ENCODE measurements around the gene CSMD2. TPM values are rescaled to one million over a fixed set of nuclear protein-coding genes. Genes with fewer than 3 reads are reported as not detected.
"Not testable (repeated sequence)": the region's sequence is repeated elsewhere in the genome, so short reads cannot be mapped to it uniquely, and the experiment has no call there.

Gene CSMD2
- polyA plus RNA-seq, 1 donor from 2014 or later, result not detected

DNA sequence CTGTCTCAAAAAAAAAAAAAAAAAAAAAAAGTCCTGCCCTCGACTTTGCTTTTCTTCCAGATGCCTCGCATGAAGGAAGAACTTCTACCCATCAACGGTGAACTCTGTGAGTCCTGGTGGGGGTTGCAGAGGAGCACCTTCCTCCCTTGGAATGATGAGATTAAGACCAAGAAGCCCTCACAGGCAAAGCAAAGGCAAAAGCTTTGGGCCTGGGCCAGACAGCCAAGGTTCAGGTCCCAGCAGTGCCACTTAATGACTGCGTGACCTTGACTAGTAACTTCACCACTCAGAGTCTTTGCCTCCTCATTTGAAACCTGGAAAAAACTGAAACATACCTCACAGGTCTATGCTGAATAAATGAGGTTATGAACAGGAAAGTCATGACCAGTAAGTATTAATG lies 637.1 kb downstream of the CSMD2 start:
- no peaks in the 10 kb centered on the region for H3K4me1 Mint-ChIP-seq
- H3K27ac Mint-ChIP-seq, result no peak overlapping the region
- peaks cover 3% of the 10 kb centered on the region for H3K27me3 Mint-ChIP-seq
- peaks cover 0 to 5% (median 2%) of the 10 kb centered on the region in 3 donors for H3K9me3 Mint-ChIP-seq
- H3K36me3 Mint-ChIP-seq, result no peaks in the 10 kb centered on the region
- no peak overlapping the region for H3K4me3 Mint-ChIP-seq

DNA sequence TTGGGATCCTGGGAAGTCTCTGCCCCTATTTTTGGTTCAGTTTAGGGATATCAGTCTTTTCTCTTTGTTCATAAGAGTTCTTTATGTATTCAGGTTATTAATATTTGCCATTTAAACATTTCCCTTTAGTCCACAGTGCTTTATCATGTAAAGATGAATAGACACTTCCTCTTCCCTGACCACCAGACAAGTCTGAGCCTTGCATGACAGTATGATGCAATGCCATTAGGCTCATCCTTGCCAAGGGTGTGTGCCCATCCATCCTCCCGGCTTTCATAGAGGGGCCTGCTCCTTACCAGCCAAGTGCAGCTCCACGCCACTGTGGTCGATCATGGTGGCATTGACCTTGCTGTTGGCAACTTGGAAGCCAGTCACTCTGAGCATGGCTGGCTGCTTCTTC lies 640.4 kb downstream of the CSMD2 start:
- peaks cover 0 to 3% (median 0%) of the 10 kb centered on the region in 3 donors for H3K9me3 Mint-ChIP-seq
- H3K4me3 Mint-ChIP-seq, result no peak overlapping the region
- no peaks in the 10 kb centered on the region for H3K36me3 Mint-ChIP-seq
- H3K27ac Mint-ChIP-seq, result no peak overlapping the region
- peaks cover 6% of the 10 kb centered on the region for H3K27me3 Mint-ChIP-seq
- H3K4me1 Mint-ChIP-seq, result no peaks in the 10 kb centered on the region

DNA sequence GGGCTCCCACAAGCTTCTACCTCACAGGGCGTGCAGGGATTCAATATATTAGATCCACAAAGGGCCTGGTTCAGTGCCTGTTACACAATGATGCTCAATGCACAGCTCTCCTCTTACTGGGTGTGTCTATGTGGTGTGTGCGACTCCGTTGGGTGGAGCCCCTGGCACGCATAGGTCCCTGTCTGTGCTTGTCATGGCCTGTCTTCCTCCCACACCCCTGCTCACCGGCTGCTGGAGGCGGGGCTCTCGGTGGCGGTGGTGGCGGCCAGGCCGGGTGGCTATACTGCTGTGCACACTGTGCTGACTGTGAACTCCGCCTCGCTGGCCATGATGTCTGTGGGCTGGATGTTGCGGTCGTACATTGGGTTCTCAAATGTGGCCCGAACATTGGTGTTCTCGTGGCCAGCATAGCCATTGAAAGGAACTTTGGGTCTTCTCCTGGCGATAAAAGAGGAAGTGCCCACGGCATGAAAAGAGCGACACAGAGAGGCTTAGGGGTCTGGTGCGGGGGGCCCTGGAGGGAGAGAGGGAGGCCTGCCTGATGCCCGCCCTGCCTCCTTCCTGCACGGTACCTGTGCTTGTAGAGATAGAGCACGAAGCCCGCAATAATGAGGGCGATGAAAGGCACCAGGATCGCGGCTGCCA lies 645.7 kb downstream of the CSMD2 start:
- H3K9me3 Mint-ChIP-seq, result peaks cover 0 to 3% (median 0%) of the 10 kb centered on the region in 3 donors
- H3K27ac Mint-ChIP-seq, result no peak overlapping the region
- peaks cover 7% of the 10 kb centered on the region for H3K27me3 Mint-ChIP-seq
- H3K36me3 Mint-ChIP-seq, result no peaks in the 10 kb centered on the region
- no peak overlapping the region for H3K4me3 Mint-ChIP-seq
- no peaks in the 10 kb centered on the region for H3K4me1 Mint-ChIP-seq

DNA sequence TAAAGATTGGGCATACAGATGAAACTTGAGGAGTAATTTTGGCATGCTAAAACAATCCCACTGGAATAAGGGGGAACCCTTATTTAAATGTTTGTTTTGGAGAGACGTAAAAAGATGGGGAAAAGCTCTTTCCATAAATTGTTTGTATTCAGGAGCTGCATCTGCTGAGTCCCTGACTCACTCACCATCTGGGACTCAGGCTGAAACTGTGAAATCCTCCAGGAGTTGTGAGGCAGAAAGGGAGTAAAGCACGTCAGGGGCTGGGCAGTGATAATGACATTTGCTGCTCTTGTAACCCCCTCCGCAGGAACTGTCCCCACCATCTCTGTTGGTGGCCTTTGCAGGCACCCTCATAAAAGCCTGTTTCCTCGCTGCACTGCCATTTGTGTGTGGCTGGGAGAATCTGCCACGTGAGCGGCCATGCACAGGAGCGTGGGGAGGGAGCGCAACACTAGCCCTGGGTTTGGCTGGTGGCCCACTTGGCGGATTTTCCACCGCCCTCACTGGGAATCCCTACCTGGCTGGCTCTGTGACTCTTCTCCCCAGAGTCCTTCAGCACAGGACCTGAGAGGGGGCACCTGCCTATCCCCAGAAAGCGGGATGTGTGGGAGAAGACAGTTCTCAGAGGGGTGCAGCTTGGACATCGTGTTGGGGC lies 647.3 kb downstream of the CSMD2 start:
- H3K27ac Mint-ChIP-seq, result no peak overlapping the region
- H3K9me3 Mint-ChIP-seq, result peaks cover 0 to 9% (median 2%) of the 10 kb centered on the region in 3 donors
- H3K4me3 Mint-ChIP-seq, result no peak overlapping the region
- H3K27me3 Mint-ChIP-seq, result peaks cover 7% of the 10 kb centered on the region
- H3K4me1 Mint-ChIP-seq, result no peaks in the 10 kb centered on the region
- no peaks in the 10 kb centered on the region for H3K36me3 Mint-ChIP-seq

DNA sequence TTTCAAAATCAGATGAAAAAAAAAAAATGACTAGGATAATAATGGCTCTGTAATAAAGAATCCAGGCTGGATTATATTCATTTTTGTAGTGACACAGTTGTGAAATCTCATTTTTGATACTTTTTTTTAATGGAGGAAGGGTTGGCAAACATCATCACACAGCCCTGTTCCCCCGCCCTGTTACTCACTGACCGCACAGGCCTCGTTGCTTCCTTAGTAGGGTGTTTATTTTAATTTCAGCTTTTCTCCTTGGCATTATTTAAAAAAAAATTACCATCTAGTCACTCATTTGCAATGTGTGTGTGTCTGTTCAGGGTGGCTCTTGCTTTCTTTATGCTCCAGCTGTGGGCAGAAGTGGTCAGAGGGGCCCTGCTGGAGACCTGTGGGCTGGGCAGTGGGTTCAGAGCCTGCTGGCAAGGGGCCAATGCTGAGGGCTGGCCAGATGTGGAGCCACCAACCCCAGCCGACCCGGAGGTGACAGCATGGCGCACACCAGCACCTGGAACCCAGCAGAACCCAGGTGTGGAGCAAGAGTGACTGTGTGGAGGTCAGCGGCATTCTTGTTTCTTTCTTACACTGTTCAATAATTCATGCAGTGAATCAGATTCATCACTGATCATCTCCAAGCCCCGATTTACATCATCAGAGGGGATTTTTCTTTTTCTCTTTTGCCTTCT lies 648.0 kb downstream of the CSMD2 start:
- no peak overlapping the region for H3K4me3 Mint-ChIP-seq
- H3K27me3 Mint-ChIP-seq, result peaks cover 4% of the 10 kb centered on the region
- H3K4me1 Mint-ChIP-seq, result no peaks in the 10 kb centered on the region
- no peak overlapping the region for H3K27ac Mint-ChIP-seq
- peaks cover 0 to 9% (median 0%) of the 10 kb centered on the region in 3 donors for H3K9me3 Mint-ChIP-seq
- H3K36me3 Mint-ChIP-seq, result no peaks in the 10 kb centered on the region

DNA sequence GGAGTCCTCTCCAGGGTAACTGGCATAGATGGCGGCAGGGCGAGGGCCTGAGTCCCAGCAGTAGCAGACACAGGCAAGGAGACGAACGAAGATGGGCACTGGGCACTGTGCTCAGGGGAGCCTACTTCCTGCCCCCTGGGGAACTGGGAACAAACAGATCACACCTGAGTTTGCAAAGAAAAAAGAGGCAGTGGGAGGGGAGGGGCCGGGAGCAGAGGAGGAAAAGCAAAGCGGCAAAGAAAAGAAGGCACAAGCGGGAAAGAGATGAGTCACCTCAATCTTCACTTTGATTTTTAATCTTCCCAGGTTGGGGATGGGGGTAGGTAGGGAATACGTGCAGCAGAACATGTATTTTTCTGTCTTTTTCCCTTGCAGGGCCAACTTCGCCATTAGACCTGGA lies 648.6 kb downstream of the CSMD2 start:
- Mint-ChIP-seq H3K27ac (no peak overlapping the region), H3K9me3 (peaks cover 0 to 9% (median 0%) of the 10 kb centered on the region in 3 donors), H3K4me3 (no peak overlapping the region), H3K4me1 (no peaks in the 10 kb centered on the region), H3K27me3 (peaks cover 4% of the 10 kb centered on the region), H3K36me3 (no peaks in the 10 kb centered on the region)

DNA sequence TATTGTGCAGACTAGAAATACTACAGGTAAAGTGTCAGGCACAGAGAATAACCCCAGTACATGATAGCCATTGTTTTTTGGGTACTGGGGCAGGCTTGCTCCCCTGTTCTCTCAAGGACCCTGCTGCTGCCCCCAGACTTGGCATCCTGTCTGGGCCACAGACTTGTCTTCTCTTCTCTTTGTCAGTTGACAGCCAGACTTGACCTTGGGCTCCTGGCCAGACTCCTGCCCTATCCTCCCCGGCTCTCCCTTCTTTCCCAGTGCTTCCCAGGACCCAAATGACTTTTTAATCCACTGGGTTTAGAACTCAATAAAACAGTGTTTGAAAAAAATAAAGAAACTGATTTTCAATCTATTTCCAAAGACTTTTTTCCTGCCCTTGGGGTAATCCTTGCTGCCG lies 649.4 kb downstream of the CSMD2 start:
- H3K4me1 Mint-ChIP-seq, result no peaks in the 10 kb centered on the region
- H3K27ac Mint-ChIP-seq, result no peak overlapping the region
- H3K4me3 Mint-ChIP-seq, result no peak overlapping the region
- peaks cover 0 to 9% (median 0%) of the 10 kb centered on the region in 3 donors for H3K9me3 Mint-ChIP-seq
- no peaks in the 10 kb centered on the region for H3K36me3 Mint-ChIP-seq
- peaks cover 6% of the 10 kb centered on the region for H3K27me3 Mint-ChIP-seq

DNA sequence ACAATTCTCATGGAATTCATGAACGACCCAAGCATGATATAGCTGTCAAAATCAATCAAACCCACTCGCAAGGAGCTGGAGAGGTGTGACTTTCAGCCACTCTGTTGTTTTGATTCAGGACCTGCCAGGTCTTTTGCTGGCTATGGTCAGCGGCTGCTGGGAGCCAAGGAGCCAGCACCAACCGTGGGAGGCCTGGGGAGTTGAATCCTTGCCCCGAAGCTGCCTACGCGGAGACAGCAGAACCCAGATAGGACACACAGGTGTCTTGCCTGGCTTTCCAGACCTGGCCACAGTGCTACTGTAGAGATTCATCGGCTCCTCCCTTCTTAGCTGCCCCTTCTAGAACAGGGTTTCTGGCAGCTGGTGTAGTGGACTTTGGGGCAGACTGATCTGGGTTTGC lies 649.9 kb downstream of the CSMD2 start:
- Mint-ChIP-seq H3K4me3 (no peak overlapping the region), H3K36me3 (no peaks in the 10 kb centered on the region), H3K27ac (no peak overlapping the region), H3K27me3 (peaks cover 6% of the 10 kb centered on the region), H3K9me3 (peaks cover 0 to 9% (median 0%) of the 10 kb centered on the region in 3 donors), H3K4me1 (no peaks in the 10 kb centered on the region)

DNA sequence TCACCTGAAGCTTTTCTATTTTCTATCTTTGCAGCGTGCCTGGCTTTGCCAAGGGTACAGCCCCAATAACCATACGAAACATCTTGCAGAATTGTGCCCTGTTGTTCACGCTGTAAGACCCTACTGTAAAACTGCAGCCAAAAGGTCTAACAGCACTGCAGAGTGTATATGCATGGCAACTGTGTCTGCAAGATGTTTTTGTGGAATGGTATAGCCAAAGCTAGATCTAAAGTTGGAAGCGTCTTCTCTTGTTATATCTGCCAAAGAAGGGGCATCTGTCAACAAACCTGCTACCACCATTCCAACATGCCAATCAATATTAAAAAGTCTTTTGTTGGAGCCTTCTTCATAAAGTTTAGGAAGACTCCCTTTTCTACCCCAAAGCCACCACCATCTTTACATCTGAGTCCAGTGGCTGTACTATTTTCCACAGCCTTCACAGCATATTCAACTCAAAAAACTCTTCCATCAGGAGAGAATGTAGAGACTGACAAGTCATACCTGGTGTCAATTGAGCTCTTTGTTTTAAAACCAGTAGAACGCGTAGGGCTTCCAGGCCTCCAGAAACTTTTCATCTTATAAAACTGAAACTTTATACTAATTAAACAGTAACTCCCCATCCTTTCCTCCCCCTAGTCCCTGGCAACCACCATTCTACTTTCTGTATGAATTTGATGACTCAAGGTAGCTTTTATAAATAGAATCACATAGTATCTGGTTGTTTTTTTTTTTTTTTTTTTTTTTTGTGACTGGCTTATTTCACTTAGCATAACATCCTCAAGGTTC lies 652.6 kb downstream of the CSMD2 start:
- Mint-ChIP-seq H3K4me3 (no peak overlapping the region), H3K27ac (no peak overlapping the region), H3K36me3 (no peaks in the 10 kb centered on the region), H3K9me3 (peaks cover 0 to 9% (median 5%) of the 10 kb centered on the region in 3 donors), H3K4me1 (no peaks in the 10 kb centered on the region), H3K27me3 (peaks cover 5% of the 10 kb centered on the region)

DNA sequence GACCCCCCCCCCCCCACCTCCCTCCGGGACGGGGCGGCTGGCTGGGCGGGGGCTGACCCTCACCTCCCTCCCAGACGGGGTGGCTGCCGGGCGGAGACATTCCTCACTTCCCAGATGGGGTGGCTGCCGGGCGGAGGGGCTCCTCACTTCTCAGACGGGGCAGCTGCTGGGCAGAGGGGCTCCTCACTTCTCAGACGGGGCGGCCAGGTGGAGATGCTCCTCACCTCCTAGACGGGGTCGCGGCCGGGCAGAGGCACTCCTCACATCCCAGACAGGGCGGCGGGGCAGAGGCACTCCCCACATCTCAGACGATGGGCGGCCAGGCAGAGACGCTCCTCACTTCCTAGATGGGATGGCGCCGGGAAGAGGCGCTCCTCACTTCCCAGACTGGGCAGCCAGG lies 655.8 kb downstream of the CSMD2 start:
- H3K4me3 Mint-ChIP-seq, H3K9me3 Mint-ChIP-seq, H3K4me1 Mint-ChIP-seq, H3K27ac Mint-ChIP-seq, H3K36me3 Mint-ChIP-seq, H3K27me3 Mint-ChIP-seq: not testable (repeated sequence)

DNA sequence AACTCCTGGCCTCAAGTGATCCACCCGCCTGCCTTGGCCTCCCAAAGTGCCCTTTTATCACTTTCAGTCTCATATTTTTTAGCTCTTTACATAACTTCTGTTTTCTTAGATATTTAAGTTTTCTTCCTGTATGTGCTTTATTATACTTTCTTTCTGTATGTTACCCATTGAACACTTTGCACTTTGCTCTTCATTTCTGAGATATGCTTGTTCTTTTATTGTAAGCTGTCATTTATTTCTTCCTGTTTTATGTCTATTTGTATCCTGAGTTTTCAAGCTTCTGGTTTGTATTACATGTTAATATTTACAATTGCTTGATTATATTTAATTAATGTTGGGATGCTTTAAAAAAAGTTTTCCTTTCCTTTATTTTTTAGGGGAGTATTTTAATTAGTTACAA lies 656.9 kb downstream of the CSMD2 start:
- no peak overlapping the region for H3K4me3 Mint-ChIP-seq
- H3K4me1 Mint-ChIP-seq, result peaks cover 0 to 1% (median 0%) of the 10 kb centered on the region in 3 donors
- H3K36me3 Mint-ChIP-seq, result no peaks in the 10 kb centered on the region
- no peak overlapping the region for H3K27ac Mint-ChIP-seq
- peaks cover 2% of the 10 kb centered on the region for H3K27me3 Mint-ChIP-seq
- H3K9me3 Mint-ChIP-seq, result peaks cover 0 to 7% (median 2%) of the 10 kb centered on the region in 3 donors

DNA sequence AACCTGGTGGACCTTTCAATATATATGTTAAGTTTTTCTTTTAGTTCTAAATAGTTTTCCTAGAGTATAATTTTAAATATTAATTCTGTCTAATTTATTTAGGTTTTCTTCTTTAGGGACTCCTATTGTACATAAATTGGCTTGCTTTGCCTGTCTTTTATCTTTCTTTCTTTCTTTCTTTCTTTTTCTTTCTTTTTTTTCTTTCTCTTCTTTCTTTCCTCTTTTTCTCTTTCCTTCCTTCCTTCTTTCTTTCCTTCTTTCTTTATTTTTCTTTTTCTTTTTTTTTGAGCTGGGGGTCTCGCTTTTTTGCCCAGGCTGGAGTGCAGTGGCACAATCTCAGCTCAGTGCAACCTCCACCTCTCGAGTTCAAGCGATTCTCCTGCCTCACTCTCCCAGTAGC lies 657.4 kb downstream of the CSMD2 start:
- H3K27me3 Mint-ChIP-seq, result peaks cover 2% of the 10 kb centered on the region
- no peak overlapping the region for H3K4me3 Mint-ChIP-seq
- H3K4me1 Mint-ChIP-seq, result peaks cover 0 to 1% (median 0%) of the 10 kb centered on the region in 3 donors
- H3K36me3 Mint-ChIP-seq, result no peaks in the 10 kb centered on the region
- peaks cover 0 to 7% (median 0%) of the 10 kb centered on the region in 3 donors for H3K9me3 Mint-ChIP-seq
- no peak overlapping the region for H3K27ac Mint-ChIP-seq

DNA sequence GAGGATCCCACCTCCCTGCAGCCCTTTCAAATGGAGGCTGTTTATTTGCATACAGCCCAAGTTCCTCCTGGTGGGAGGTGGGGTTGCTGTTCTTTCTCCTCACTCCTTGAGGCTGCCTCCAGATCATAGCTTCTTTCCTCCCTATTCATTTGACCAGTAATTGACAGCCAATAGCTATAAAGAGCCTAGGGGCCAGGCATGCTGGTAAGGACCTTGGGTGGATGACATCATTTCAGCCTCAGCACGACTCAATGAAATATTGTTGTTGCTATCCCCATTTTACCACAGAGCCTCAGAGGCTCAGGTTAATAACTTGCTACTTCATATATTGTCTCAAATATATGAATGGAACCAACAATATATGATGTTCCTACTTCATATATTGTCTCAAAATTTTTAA lies 661.5 kb downstream of the CSMD2 start:
- Mint-ChIP-seq H3K9me3 (peaks cover 0 to 7% (median 0%) of the 10 kb centered on the region in 3 donors), H3K4me3 (no peak overlapping the region), H3K27ac (no peak overlapping the region), H3K27me3 (no peaks in the 10 kb centered on the region), H3K4me1 (peaks cover 3 to 7% (median 5%) of the 10 kb centered on the region in 3 donors), H3K36me3 (no peaks in the 10 kb centered on the region)

DNA sequence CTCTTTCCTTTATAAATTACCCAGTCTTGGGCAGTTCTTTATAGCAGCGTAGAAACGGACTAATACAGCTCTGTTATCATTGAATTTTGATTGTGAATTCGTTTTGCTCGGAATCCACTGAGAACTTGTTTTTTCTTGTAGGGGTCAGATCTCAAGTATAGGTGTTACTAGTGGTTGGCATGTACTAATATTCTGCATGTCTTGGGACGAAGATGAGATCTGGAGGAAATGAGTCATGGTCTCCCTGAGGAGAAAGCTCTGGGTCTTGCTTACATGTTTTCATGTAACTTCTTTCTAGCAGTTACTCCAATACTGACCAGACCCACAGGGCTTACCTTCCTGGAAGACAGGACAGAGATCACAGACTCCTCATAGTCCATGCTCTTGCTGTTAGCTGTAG lies 662.3 kb downstream of the CSMD2 start:
- H3K4me3 Mint-ChIP-seq, result no peak overlapping the region
- H3K36me3 Mint-ChIP-seq, result peaks cover 2% of the 10 kb centered on the region
- H3K27ac Mint-ChIP-seq, result no peak overlapping the region
- no peaks in the 10 kb centered on the region for H3K27me3 Mint-ChIP-seq
- H3K4me1 Mint-ChIP-seq, result peaks cover 3 to 7% (median 5%) of the 10 kb centered on the region in 3 donors
- peaks cover 0 to 7% (median 6%) of the 10 kb centered on the region in 3 donors for H3K9me3 Mint-ChIP-seq

DNA sequence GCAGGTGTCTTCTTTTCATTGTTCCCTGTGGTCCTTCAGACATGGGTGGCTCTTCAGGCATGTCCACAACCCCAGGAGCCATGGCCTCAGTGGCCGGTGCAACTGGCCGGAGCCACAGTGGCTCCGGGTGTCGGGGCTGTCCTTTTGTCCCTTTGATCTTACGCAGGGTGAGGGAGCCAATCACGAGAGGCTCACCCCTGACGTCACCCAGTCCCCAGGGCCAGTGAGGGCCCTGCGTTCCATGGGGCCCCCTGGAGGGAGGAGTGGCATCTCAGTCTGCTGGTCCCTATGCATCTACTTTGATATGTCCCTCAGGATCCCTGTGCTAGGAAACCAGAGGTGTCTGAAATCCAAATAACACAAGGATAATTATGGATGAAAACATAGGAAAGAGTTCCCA lies 663.3 kb downstream of the CSMD2 start:
- H3K27ac Mint-ChIP-seq, result no peak overlapping the region
- H3K36me3 Mint-ChIP-seq, result peaks cover 2% of the 10 kb centered on the region
- H3K4me1 Mint-ChIP-seq, result peaks cover 3 to 7% (median 5%) of the 10 kb centered on the region in 3 donors
- no peaks in the 10 kb centered on the region for H3K27me3 Mint-ChIP-seq
- no peak overlapping the region for H3K4me3 Mint-ChIP-seq
- H3K9me3 Mint-ChIP-seq, result peaks cover 6 to 15% (median 11%) of the 10 kb centered on the region in 3 donors
